A549 (cell line): Measurements from ENCODE around the gene PRDM11. TPM values are rescaled to one million over a fixed set of nuclear protein-coding genes. Genes with fewer than 3 reads are reported as not detected.

Experiments used
- ATAC-seq, 2 experiments: fragments of 200-7000 bp in 1 of 2; fragments of >200 bp in 1 of 2; cut with Nextera tagmentation in 1 of 2; cut with Tn5 transposase in 1 of 2; 3 replicates each; pipeline versions ENCODE4 v1.8.0 to v1.9.1; 2018 to 2020; ENCODE audit warnings: mild to moderate bottlenecking in 1 of 2, moderate library complexity in 1 of 2
- CTCF ChIA-PET: fragments of 300-600 bp; sonication (Branson Sonifier 250); formaldehyde crosslinking; extraction: SDS; loops from one replicate; lab custom pipeline; 2021; ENCODE audit warnings: antibody characterized with exemption, inconsistent platforms; lab: Yijun Ruan, JAX
- POLR2A ChIA-PET: fragments of 350-600 bp; formaldehyde crosslinking; extraction: SDS; loops from one replicate; lab custom pipeline; 2021; ENCODE audit warnings: antibody characterized with exemption, inconsistent platforms; lab: Yijun Ruan, JAX
- DNase-seq, 2 experiments: peaks; one replicate each; pipeline versions ENCODE4 v3.0.0 to v3.0.0-alpha.2; 2011 to 2016; ENCODE audit warnings: low read depth in 1 of 2, low spot score in 1 of 2
- FAIRE-seq: peaks from 2 replicates; lab custom pipeline; 2011; peaks lifted over from hg19 to GRCh38; lab: Jason Lieb, UNC
- H3K27ac ChIP-seq, 2 experiments: fragments of >200 bp; sonication (Bioruptor Twin); formaldehyde crosslinking; 3 replicates each; pipeline ENCODE4 v1.5.1; 2016 to 2017
- H3K4me1 ChIP-seq: fragments of >200 bp; sonication (Bioruptor Twin); formaldehyde crosslinking; 3 replicates; pipeline ENCODE4 v1.6.1; 2016
- H3K4me2 ChIP-seq: fragments of >200 bp; sonication (Bioruptor Twin); formaldehyde crosslinking; 3 replicates; pipeline ENCODE4 v1.6.1; 2016
- H3K4me3 ChIP-seq: fragments of >200 bp; sonication (Bioruptor Twin); formaldehyde crosslinking; 3 replicates; pipeline ENCODE4 v1.5.1; 2016
- H3K9me3 ChIP-seq: fragments of >200 bp; sonication (Bioruptor Twin); formaldehyde crosslinking; 3 replicates; pipeline ENCODE4 v1.6.1; 2016
- BCL3 ChIP-seq: fragments of >200 bp; sonication (Bioruptor Twin); formaldehyde crosslinking; IDR thresholded peaks from 3 replicates; pipeline ENCODE4 v1.6.1; 2016
- CBX8 ChIP-seq: fragments of 200-600 bp; sonication (generic); IDR thresholded peaks from 2 replicates; pipeline ENCODE4 v1.6.1; 2016
- CEBPB ChIP-seq, 2 experiments: fragments of >200 bp in 1 of 2; sonication (Bioruptor Twin) in 1 of 2; formaldehyde crosslinking in 1 of 2; IDR thresholded peaks; 2 replicates each; pipeline ENCODE4 v1.6.1; 2012 to 2016
- CHD2 ChIP-seq: fragments of 150-350 bp; IDR thresholded peaks from 2 replicates; pipeline ENCODE4 v1.6.1; 2014; ENCODE audit warnings: low read length; ENCODE audit not compliant: partially characterized antibody
- CHD4 ChIP-seq: fragments of 200-600 bp; sonication (generic); IDR thresholded peaks from 2 replicates; pipeline ENCODE4 v1.6.1; 2016; ENCODE audit warnings: antibody characterized with exemption, mild to moderate bottlenecking, borderline replicate concordance
- EHF ChIP-seq: fragments of 250-450 bp; sonication (Bioruptor Pico); IDR thresholded peaks from 2 replicates; pipeline ENCODE4 v1.5.0; 2020; ENCODE audit warnings: mild to moderate bottlenecking
- ESRRA ChIP-seq: fragments of 150-350 bp; IDR thresholded peaks from 2 replicates; pipeline ENCODE4 v1.6.1; 2014; ENCODE audit warnings: mild to moderate bottlenecking, low read length, borderline replicate concordance
- HDAC2 ChIP-seq: fragments of 200-600 bp; sonication (generic); IDR thresholded peaks from 2 replicates; pipeline ENCODE4 v1.6.1; 2016
- HOXA7 ChIP-seq: fragments of 250-450 bp; sonication (Bioruptor Pico); IDR thresholded peaks from 2 replicates; pipeline ENCODE4 v1.5.0; 2020; ENCODE audit warnings: mild to moderate bottlenecking, moderate library complexity
- JUN ChIP-seq, 2 experiments: fragments of >200 bp; sonication (Bioruptor Twin); formaldehyde crosslinking; IDR thresholded peaks; 2 replicates in 1 of 2; 3 replicates in 1 of 2; pipeline ENCODE4 v1.6.1; 2016 to 2017
- JUNB ChIP-seq: fragments of >200 bp; sonication (Bioruptor Twin); formaldehyde crosslinking; IDR thresholded peaks from 2 replicates; pipeline ENCODE4 v1.6.1; 2016
- KDM1A ChIP-seq: fragments of 200-600 bp; sonication (generic); IDR thresholded peaks from 2 replicates; pipeline ENCODE4 v1.6.1; 2016; ENCODE audit warnings: low read depth, mild to moderate bottlenecking
- KDM5A ChIP-seq: fragments of 200-600 bp; sonication (generic); IDR thresholded peaks from 2 replicates; pipeline ENCODE4 v1.6.1; 2016; ENCODE audit warnings: antibody characterized with exemption, mild to moderate bottlenecking
- MAX ChIP-seq: IDR thresholded peaks from 2 replicates; pipeline ENCODE4 v1.6.1; 2012
- NPAS2 ChIP-seq: fragments of 250-450 bp; sonication (Bioruptor Pico); IDR thresholded peaks from 2 replicates; pipeline ENCODE4 v1.8.0; 2022; ENCODE audit warnings: mild to moderate bottlenecking, moderate library complexity, borderline replicate concordance
- NR3C1 ChIP-seq: fragments of >200 bp; sonication (Bioruptor Twin); formaldehyde crosslinking; IDR thresholded peaks from 3 replicates; pipeline ENCODE4 v1.6.1; 2017
- PHF8 ChIP-seq: fragments of 200-600 bp; sonication (generic); IDR thresholded peaks from 2 replicates; pipeline ENCODE4 v1.6.1; 2016; ENCODE audit warnings: low read depth, mild to moderate bottlenecking, antibody characterized with exemption, moderate library complexity, borderline replicate concordance
- POLR2A ChIP-seq: IDR thresholded peaks from 2 replicates; pipeline ENCODE4 v1.6.1; 2012; ENCODE audit warnings: mild to moderate bottlenecking, low read length
- RAD21 ChIP-seq, 2 experiments: fragments of >200 bp in 1 of 2; sonication (Bioruptor Twin) in 1 of 2; formaldehyde crosslinking in 1 of 2; IDR thresholded peaks in 1 of 2; conservative IDR thresholded peaks in 1 of 2; 2 replicates in 1 of 2; 3 replicates in 1 of 2; pipeline ENCODE4 v1.6.1; 2012 to 2018; ENCODE audit warnings: inconsistent platforms in 1 of 2
- RARB ChIP-seq: fragments of 250-450 bp; sonication (Bioruptor Pico); IDR thresholded peaks from 2 replicates; pipeline ENCODE4 v1.8.0; 2021; ENCODE audit warnings: mild to moderate bottlenecking, moderate library complexity
- SREBF2 ChIP-seq: fragments of 450-650 bp; IDR thresholded peaks from 2 replicates; pipeline ENCODE4 v1.6.1; 2014; ENCODE audit warnings: mild to moderate bottlenecking, moderate library complexity
- TP53 ChIP-seq: fragments of 250-450 bp; sonication (Bioruptor Pico); IDR thresholded peaks from 2 replicates; pipeline ENCODE4 v1.5.0; 2021; ENCODE audit warnings: mild to moderate bottlenecking, moderate library complexity
- USF2 ChIP-seq: fragments of 450-650 bp; IDR thresholded peaks from 2 replicates; pipeline ENCODE4 v1.6.1; 2014; ENCODE audit warnings: antibody characterized with exemption
- ZC3H11A ChIP-seq: fragments of 450-650 bp; IDR thresholded peaks from 2 replicates; pipeline ENCODE4 v1.6.1; 2014; ENCODE audit warnings: antibody characterized with exemption, mild to moderate bottlenecking
- ZFP36 ChIP-seq: fragments of 450-650 bp; IDR thresholded peaks from 2 replicates; pipeline ENCODE4 v1.6.1; 2014; ENCODE audit warnings: borderline replicate concordance; ENCODE audit not compliant: partially characterized antibody
- WGBS: methylation state at CpG from one replicate; pipeline ENCODE4 v1.1.6; 2017; ENCODE audit errors: missing lambda C conversion rate; 5-methylcytosine and 5-hydroxymethylcytosine counted together
- polyA plus RNA-seq, 4 experiments: library from polyadenylated mRNA; depleted of rRNA in 3 of 4; stranded (reverse); fragments of >200 nt; fragmentation: RNase III in 1 of 4; extraction: RNeasy Plus Mini Kit Qiagen cat#74134 plus additional on column Dnase treatment in 1 of 4; gene quantifications; 2 replicates in 3 of 4; 3 replicates in 1 of 4; pipeline ENCODE4 v1.2.3, GENCODE V29; 2011 to 2017

Gene PRDM11
- polyA plus RNA-seq, 2 of the 4 experiments (the other 2 are of a cell fraction), result 4.3 to 5.3 TPM

- POLR2A ChIA-PET, result no interaction called here
- no peak for DNase-seq
These were observed 78.8 kb downstream of the PRDM11 start for GRCh38 chr11:45225277-45225676.

GRCh38 chr11:45225961-45226871, 79.8 kb downstream of the PRDM11 start:
- CTCF ChIA-PET, result interaction anchor here (0.6 to 1.7 kb wide), 9 partner anchors 10 to 410 kb away, joined by 3 to 9 read pairs (median 3); no protein-coding TSS in a partner anchor
- FAIRE-seq, result no peak
- 91% methylated on average over 36 of the region's 39 CpGs for WGBS

More at GRCh38 chr11:45225277-45225676, 78.8 kb downstream of the PRDM11 start:
- ATAC-seq (no peak), FAIRE-seq (no peak)
- H3K9me3 ChIP-seq, result no peaks in the 10 kb centered on the region
- CTCF ChIA-PET, result interaction anchor here (1.2 to 1.7 kb wide), 3 partner anchors 9 to 297 kb away, joined by 3 to 7 read pairs (median 5); no protein-coding TSS in a partner anchor
- no peak overlapping the region for H3K4me2 ChIP-seq
- WGBS, result 89% methylated on average over 1 of the region's 1 CpG
- TF ChIP-seq KDM1A, result no peak
- TF ChIP-seq KDM5A, result no peak
- TF ChIP-seq NPAS2 (CRISPR knock-in tag), result no peak
- TF ChIP-seq BCL3, result no peak
- TF ChIP-seq RAD21 (conservative IDR thresholded peaks at IDR 0.05 in 1 of 2, IDR thresholded peaks at IDR 0.05 in 1 of 2), result no peak
- no peak for TF ChIP-seq POLR2A
- no peak for TF ChIP-seq USF2
- TF ChIP-seq RARB, result no peak
- TF ChIP-seq CEBPB (IDR thresholded peaks at IDR 0.05), result no peak
- TF ChIP-seq JUN (IDR thresholded peaks at IDR 0.05), result no peak
- TF ChIP-seq ZFP36, result no peak
- TF ChIP-seq CBX8, result no peak
- TF ChIP-seq PHF8, result no peak
- H3K27ac ChIP-seq, result no peak overlapping the region
- H3K4me1 ChIP-seq, result no peaks in the 10 kb centered on the region
- H3K4me3 ChIP-seq, result no peak overlapping the region

More at GRCh38 chr11:45225961-45226871, 79.8 kb downstream of the PRDM11 start:
- H3K4me2 ChIP-seq, result no peak overlapping the region
- H3K9me3 ChIP-seq, result no peaks in the 10 kb centered on the region
- no peak overlapping the region for H3K27ac ChIP-seq
- ATAC-seq (no peak), DNase-seq (no peak)
- TF ChIP-seq RARB (no peak), PHF8 (no peak), CEBPB (IDR thresholded peaks at IDR 0.05) (no peak), NR3C1 (no peak), KDM5A (no peak), HOXA7 (CRISPR knock-in tag) (no peak), EHF (CRISPR knock-in tag) (no peak), MAX (no peak), ZC3H11A (no peak), RAD21 (conservative IDR thresholded peaks at IDR 0.05 in 1 of 2, IDR thresholded peaks at IDR 0.05 in 1 of 2) (no peak), CHD4 (no peak), BCL3 (no peak), ESRRA (no peak), SREBF2 (no peak), JUN (IDR thresholded peaks at IDR 0.05) (no peak), TP53 (CRISPR knock-in tag) (no peak), JUNB (no peak), CHD2 (no peak), HDAC2 (no peak)
- no peaks in the 10 kb centered on the region for H3K4me1 ChIP-seq
- POLR2A ChIA-PET, result no interaction called here
- H3K4me3 ChIP-seq, result no peak overlapping the region
